CD4-positive, alpha-beta T cell (primary cell): ENCODE results near the gene CYTH4. TPM values are rescaled to one million over a fixed set of nuclear protein-coding genes. Genes with fewer than 3 reads are reported as not detected.

ENCODE experiments used
- ATAC-seq: fragments of 200-7000 bp; cut with Tn5 transposase; one replicate; pipeline ENCODE4 v1.10.0; 2022; ENCODE audit warnings: mild to moderate bottlenecking; ENCODE audit not compliant: poor library complexity
- CTCF ChIA-PET: fragments of 350-600 bp; sonication (Branson Sonifier 250); formaldehyde crosslinking; loops from one replicate; lab custom pipeline; 2021; ENCODE audit warnings: antibody characterized with exemption, inconsistent platforms; lab: Charles Lee
- POLR2A ChIA-PET: fragments of 350-600 bp; sonication (Branson Sonifier 250); formaldehyde crosslinking; loops from one replicate; lab custom pipeline; 2021; ENCODE audit warnings: antibody characterized with exemption, inconsistent platforms; lab: Charles Lee
- DNase-seq, 14 experiments: peaks; one replicate each; pipeline ENCODE4 v3.0.0-alpha.2; 2013 to 2020; ENCODE audit warnings: mixed read lengths in 2 of 14
- H3K27ac ChIP-seq, 2 donors: one replicate each; pipeline versions ENCODE4 v1.5.1 to v1.7.0; 2013; ENCODE audit warnings: low read length in 2 of 2, low read depth in 1 of 2, mild to moderate bottlenecking in 1 of 2
- H3K27me3 ChIP-seq, 2 experiments: 1 replicate in 1 of 2; 2 replicates in 1 of 2; pipeline versions ENCODE4 v1.6.1 to v1.7.0; 2013; ENCODE audit warnings: low read length in 2 of 2, control low read depth in 1 of 2, mild to moderate bottlenecking in 1 of 2, moderate library complexity in 1 of 2; ENCODE audit not compliant: insufficient read depth in 2 of 2, control insufficient read depth in 1 of 2
- H3K36me3 ChIP-seq: one replicate; pipeline ENCODE4 v1.6.1; 2013; ENCODE audit warnings: low read length, control low read depth; ENCODE audit not compliant: insufficient read depth
- H3K4me1 ChIP-seq: one replicate; pipeline ENCODE4 v1.6.1; 2013; ENCODE audit warnings: low read length, control low read depth; ENCODE audit not compliant: insufficient read depth
- H3K4me3 ChIP-seq: one replicate; pipeline ENCODE4 v1.5.1; 2013; ENCODE audit warnings: mild to moderate bottlenecking, low read length, moderate library complexity
- H3K9me3 ChIP-seq, 2 experiments: 1 replicate in 1 of 2; 2 replicates in 1 of 2; pipeline versions ENCODE4 v1.6.1 to v1.7.0; 2013; ENCODE audit warnings: low read length in 2 of 2, mild to moderate bottlenecking in 2 of 2, control low read depth in 1 of 2, moderate library complexity in 1 of 2; ENCODE audit not compliant: control insufficient read depth in 1 of 2, insufficient read depth in 1 of 2
- H3K27ac Mint-ChIP-seq: one replicate; pipeline ENCODE4 v1.8.0; 2020; ENCODE audit warnings: mixed read lengths
- H3K27me3 Mint-ChIP-seq: one replicate; pipeline ENCODE4 v1.8.0; 2021; ENCODE audit warnings: mixed read lengths
- H3K36me3 Mint-ChIP-seq: one replicate; pipeline ENCODE4 v1.8.0; 2021; ENCODE audit warnings: low read depth, mixed read lengths
- H3K4me1 Mint-ChIP-seq: one replicate; pipeline ENCODE4 v1.8.0; 2021; ENCODE audit warnings: low read depth, mixed read lengths
- H3K4me3 Mint-ChIP-seq: one replicate; pipeline ENCODE4 v1.8.0; 2020; ENCODE audit warnings: mild to moderate bottlenecking, mixed read lengths
- H3K9me3 Mint-ChIP-seq: one replicate; pipeline ENCODE4 v1.8.0; 2020; ENCODE audit warnings: mixed read lengths
- intact Hi-C, 2 experiments: fragments of 100-400 bp; cut with DNase I in 1 of 2; cut with micrococcal nuclease in 1 of 2; formaldehyde crosslinking; loops; one replicate each; pipeline versions ENCODE4 v1.15.1 to v1.9.0; 2023 to 2025; cut with DNase I, micrococcal nuclease
- total RNA-seq, 174 experiments: library from RNA in 2 of 174; stranded (reverse) in 2 of 174; gene quantifications; one replicate each; pipeline ENCODE4 v1.2.3 and lab custom pipeline; 2021 to 2026
- TF ChIP-seq, protein P1 (sequence below): fragments of 200-600 bp; IDR thresholded peaks from one replicate; pipeline ENCODE4 v1.8.0; 2022; ENCODE audit warnings: antibody characterized with exemption, mild to moderate bottlenecking

CYTH4 gene
- total RNA-seq, 2 experiments from 2014 or later, result 134 to 138 TPM

DNA sequence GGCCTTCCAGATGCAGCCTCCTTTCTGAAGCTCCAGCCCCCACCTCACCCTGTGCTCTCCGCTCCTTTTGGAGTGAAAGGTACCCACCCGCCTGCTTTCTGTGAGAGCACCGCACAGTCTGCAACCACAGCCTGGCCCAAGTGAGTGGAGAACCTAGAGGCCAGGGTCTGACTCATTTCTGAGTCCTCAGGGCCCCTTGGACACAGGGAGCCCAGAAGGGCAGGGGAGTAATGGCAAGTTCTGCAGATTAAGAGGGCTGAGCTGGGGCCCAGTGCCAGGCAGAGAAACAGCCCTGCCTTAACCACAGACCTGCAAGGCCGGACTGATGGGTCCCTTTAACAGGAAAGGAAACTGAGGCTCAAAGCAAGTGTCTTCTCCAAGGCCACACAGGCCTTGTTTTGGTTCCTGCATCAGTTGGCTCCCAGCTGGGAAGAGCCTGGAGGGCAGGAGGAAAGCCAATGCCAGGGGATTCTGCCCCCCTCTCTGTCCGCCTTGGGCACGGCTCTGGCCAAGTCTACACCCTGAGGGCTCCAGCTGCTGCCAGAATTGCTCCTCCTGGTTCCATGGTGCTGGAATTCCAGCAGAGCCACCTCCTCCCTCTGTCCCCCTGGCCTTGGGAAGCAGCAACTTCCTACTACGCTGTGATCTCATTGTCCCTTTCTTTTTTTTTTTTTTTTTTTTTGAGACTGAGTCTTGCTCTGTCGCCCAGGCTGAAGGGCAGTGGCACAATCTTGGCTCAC is 55.1 kb downstream of the CYTH4 start:
- Histone ChIP-seq H3K9me3 (peaks cover 0 to 10% of the 10 kb centered on the region in 2 experiments), H3K4me3 (no peak overlapping the region), H3K27me3 (peaks cover 39 to 40% of the 10 kb centered on the region in 2 experiments), H3K4me1 (peaks cover 14% of the 10 kb centered on the region), H3K27ac (no peak overlapping the region), H3K36me3 (no peaks in the 10 kb centered on the region)
- Mint-ChIP-seq H3K4me1 (peaks cover 11% of the 10 kb centered on the region), H3K36me3 (no peaks in the 10 kb centered on the region), H3K27ac (no peak overlapping the region), H3K4me3 (no peak overlapping the region), H3K27me3 (peaks cover 36% of the 10 kb centered on the region), H3K9me3 (no peaks in the 10 kb centered on the region)
- intact Hi-C loops, result no loop called here
- CTCF ChIA-PET, result no interaction called here
- TF ChIP-seq, protein P1, sequence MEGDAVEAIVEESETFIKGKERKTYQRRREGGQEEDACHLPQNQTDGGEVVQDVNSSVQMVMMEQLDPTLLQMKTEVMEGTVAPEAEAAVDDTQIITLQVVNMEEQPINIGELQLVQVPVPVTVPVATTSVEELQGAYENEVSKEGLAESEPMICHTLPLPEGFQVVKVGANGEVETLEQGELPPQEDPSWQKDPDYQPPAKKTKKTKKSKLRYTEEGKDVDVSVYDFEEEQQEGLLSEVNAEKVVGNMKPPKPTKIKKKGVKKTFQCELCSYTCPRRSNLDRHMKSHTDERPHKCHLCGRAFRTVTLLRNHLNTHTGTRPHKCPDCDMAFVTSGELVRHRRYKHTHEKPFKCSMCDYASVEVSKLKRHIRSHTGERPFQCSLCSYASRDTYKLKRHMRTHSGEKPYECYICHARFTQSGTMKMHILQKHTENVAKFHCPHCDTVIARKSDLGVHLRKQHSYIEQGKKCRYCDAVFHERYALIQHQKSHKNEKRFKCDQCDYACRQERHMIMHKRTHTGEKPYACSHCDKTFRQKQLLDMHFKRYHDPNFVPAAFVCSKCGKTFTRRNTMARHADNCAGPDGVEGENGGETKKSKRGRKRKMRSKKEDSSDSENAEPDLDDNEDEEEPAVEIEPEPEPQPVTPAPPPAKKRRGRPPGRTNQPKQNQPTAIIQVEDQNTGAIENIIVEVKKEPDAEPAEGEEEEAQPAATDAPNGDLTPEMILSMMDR, result no peak
- no peak for DNase-seq
- POLR2A ChIA-PET, result no interaction called here
- no peak for ATAC-seq

- CTCF ChIA-PET, result no interaction called here
- peaks cover 18% of the 10 kb centered on the region for H3K4me1 ChIP-seq
- TF ChIP-seq, protein P1, result no peak
- H3K27me3 ChIP-seq, result peaks cover 27 to 29% of the 10 kb centered on the region in 2 experiments
- intact Hi-C loops, result no loop called here
- H3K27ac ChIP-seq, result no peak overlapping the region
- POLR2A ChIA-PET, result interaction anchor here (0.6 kb wide), 1 partner anchor 69 kb away, joined by 4 read pairs; no protein-coding TSS in a partner anchor
- Mint-ChIP-seq H3K27ac (no peak overlapping the region), H3K9me3 (no peaks in the 10 kb centered on the region), H3K4me3 (no peak overlapping the region), H3K36me3 (no peaks in the 10 kb centered on the region), H3K27me3 (peaks cover 26% of the 10 kb centered on the region), H3K4me1 (peaks cover 11% of the 10 kb centered on the region)
- H3K9me3 ChIP-seq, result peaks cover 0 to 4% of the 10 kb centered on the region in 2 experiments
- no peaks in the 10 kb centered on the region for H3K36me3 ChIP-seq
- DNase-seq, result no peak
- ATAC-seq, result no peak
- no peak overlapping the region for H3K4me3 ChIP-seq
Observed at GRCh38 chr22:37338539-37339246, 56.4 kb downstream of the CYTH4 start.

DNA sequence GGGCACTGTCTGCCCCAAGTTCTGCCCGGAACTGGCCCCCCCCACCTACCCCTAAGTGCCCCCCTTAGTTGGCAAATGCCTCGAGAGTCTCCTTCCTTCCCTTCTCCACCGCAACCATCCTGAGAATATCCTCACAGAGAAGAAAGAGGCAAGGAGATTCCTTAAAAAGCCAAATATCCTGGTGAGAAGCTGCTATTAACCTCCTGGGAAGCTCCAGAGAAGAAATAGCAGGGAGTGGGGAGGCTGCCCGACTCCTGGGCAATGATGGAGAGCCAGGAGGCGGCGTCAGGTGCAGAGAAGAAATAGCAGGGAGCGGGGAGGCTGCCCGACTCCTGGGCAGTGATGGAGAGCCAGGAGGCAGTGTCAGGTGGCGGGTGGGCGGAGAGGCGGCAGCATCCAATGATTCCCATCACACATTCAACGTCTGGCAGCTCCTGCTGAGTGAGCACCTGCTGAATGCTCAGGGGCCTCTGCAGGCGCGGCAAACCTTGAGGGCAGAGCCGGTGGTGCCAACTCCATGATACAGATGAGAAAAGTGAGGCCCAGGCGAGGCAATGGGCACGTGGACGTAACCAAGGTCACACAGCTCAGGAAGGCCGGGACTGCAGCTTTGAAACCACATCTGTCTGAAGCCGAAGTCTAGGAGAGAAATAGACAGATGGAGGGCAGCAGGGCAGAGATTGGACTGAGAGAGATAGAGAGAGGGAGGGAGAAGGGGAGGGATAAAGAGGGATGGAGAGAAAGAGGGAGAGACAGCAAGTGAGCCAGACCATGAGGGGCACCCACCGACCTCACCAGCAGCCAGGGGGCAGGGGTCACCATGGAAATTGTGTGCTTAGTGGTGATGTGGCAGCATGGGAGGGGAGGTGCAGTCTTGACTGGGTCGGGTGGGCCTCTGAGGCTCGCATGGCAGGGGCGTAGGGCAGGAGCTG is 58.3 kb downstream of the CYTH4 start:
- H3K27me3 Mint-ChIP-seq, result peaks cover 10% of the 10 kb centered on the region
- ChIA-PET CTCF (no interaction called here), POLR2A (no interaction called here)
- Histone ChIP-seq H3K9me3 (no peaks in the 10 kb centered on the region), H3K27ac (no peak overlapping the region), H3K36me3 (no peaks in the 10 kb centered on the region), H3K27me3 (peaks cover 9 to 10% of the 10 kb centered on the region in 2 experiments), H3K4me3 (no peak overlapping the region), H3K4me1 (peaks cover 4% of the 10 kb centered on the region)
- TF ChIP-seq, protein P1, result no peak
- H3K4me3 Mint-ChIP-seq, result no peak overlapping the region
- no peak for ATAC-seq
- H3K4me1 Mint-ChIP-seq, result no peaks in the 10 kb centered on the region
- no peaks in the 10 kb centered on the region for H3K9me3 Mint-ChIP-seq
- no peak overlapping the region for H3K27ac Mint-ChIP-seq
- intact Hi-C loops, result no loop called here
- no peak for DNase-seq
- H3K36me3 Mint-ChIP-seq, result no peaks in the 10 kb centered on the region
